Esophagus muscularis mucosa (tissue), 4 donors: ENCODE measurements around the gene ST6GALNAC3. TPM values are rescaled to one million over a fixed set of nuclear protein-coding genes. Genes with fewer than 3 reads are reported as not detected.

ENCODE experiments used
- DNase-seq: peaks from one replicate; pipeline ENCODE4 v3.0.0-alpha.2; 2017; ENCODE audit errors: extremely low spot score
- H3K27ac ChIP-seq, 4 donors: fragments of 200-600 bp; sonication (generic); replicated peaks in 1 of 4; 1 replicate in 3 of 4; 2 replicates in 1 of 4; pipeline ENCODE4 v1.5.1; 2016 to 2019; ENCODE audit warnings: mild to moderate bottlenecking in 1 of 4
- H3K27me3 ChIP-seq, 4 donors: fragments of 200-600 bp; sonication (generic); one replicate each; pipeline versions ENCODE4 v1.5.1 to v1.6.0; 2016 to 2019
- H3K36me3 ChIP-seq, 4 donors: fragments of 200-600 bp; sonication (generic); one replicate each; pipeline ENCODE4 v1.5.1; 2016 to 2019
- H3K4me1 ChIP-seq, 4 donors: fragments of 200-600 bp; sonication (generic); one replicate each; pipeline ENCODE4 v1.5.1; 2016 to 2019
- H3K4me3 ChIP-seq, 4 donors: fragments of 200-600 bp; sonication (generic); 1 replicate in 2 of 4; 2 replicates in 2 of 4; pipeline ENCODE4 v1.5.1; 2016 to 2019; ENCODE audit warnings: mild to moderate bottlenecking in 4 of 4, moderate library complexity in 1 of 4
- H3K9me3 ChIP-seq, 4 donors: fragments of 200-600 bp; sonication (generic); 1 replicate in 3 of 4; 2 replicates in 1 of 4; pipeline ENCODE4 v1.5.1; 2016 to 2019
- EP300 ChIP-seq: sonication (generic); formaldehyde crosslinking; IDR thresholded peaks from one replicate; pipeline ENCODE4 v1.6.1; 2017; ENCODE audit warnings: antibody characterized with exemption
- POLR2A ChIP-seq: fragments of 450-650 bp; IDR thresholded peaks from one replicate; pipeline ENCODE4 v1.6.1; 2017; ENCODE audit warnings: antibody characterized with exemption, moderate library complexity, mild to moderate bottlenecking, low read depth
- POLR2AphosphoS5 ChIP-seq, 2 donors: sonication (generic); formaldehyde crosslinking; IDR thresholded peaks; one replicate each; pipeline ENCODE4 v1.6.1; 2017; ENCODE audit warnings: antibody characterized with exemption in 2 of 2
- WGBS: methylation state at CpG from one replicate; pipeline ENCODE4 v1.1.5; 2018; 5-methylcytosine and 5-hydroxymethylcytosine counted together
- intact Hi-C: fragments of 100-400 bp; cut with DNase I; formaldehyde crosslinking; loops from one replicate; pipeline ENCODE4 v1.15.1; 2023
- total RNA-seq, 4 donors: library from RNA; depleted of rRNA; stranded (reverse); fragments of >200 nt; gene quantifications; one replicate each; pipeline versions ENCODE4 v1.1.0 to v1.2.1, GENCODE V29; 2016
- TF ChIP-seq, protein P1 (sequence below), 3 experiments: fragments of 200-600 bp in 2 of 3; fragments of 450-650 bp in 1 of 3; sonication (generic) in 2 of 3; IDR thresholded peaks; one replicate each; pipeline ENCODE4 v1.5.1; 2017 to 2019; ENCODE audit warnings: antibody characterized with exemption in 3 of 3, mild to moderate bottlenecking in 2 of 3, moderate library complexity in 1 of 3

Gene ST6GALNAC3
- total RNA-seq, 4 donors from 2014 or later = 2.1 to 6.8 (median 4.8) TPM

DNA sequence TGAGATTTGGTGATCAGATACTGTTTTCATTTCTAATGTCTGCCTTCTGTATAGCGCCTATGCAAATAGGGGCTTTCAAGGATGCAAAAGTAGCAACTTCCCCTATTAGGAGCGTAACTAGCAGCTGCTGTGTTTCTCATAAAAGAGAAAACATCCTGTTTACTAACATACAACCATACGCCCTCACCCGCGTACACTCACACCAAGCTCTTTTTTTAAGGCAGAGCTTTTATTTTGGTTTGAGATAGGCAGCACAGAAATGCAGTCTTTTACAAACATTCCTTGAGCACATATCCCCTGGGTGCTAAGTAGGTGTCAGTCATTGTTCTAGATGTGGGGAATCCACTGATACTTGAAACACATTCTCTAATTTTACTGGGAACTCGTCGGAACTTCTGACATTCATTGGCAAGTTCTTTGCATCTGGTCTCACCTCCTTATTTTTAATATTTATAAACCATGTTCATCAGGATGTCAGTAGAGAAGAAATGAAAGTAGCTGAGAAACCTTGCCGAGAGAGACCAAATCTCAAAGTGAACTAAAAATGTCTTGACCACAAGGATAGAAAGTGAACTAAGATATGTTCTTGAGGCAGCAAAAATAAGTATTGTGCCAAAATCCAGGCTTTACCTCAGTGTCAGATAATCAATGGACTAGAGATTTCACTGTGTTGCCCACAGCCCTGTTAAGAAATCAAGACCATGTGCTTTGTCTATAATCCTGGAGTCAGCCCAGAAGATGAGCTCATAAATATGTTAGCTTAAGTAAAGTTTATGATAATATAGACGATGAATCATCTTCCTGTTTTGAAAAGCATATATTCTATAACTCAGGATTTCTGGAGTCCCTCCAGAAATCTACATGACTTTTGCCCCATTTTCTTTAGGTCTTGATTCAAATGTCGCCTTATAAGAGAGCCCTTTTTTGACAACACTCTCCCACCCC is 350.9 kb downstream of the ST6GALNAC3 start:
- Histone ChIP-seq H3K27me3 (no peaks in the 10 kb centered on the region), H3K36me3 (no peaks in the 10 kb centered on the region), H3K27ac (no peak overlapping the region), H3K9me3 (no peaks in the 10 kb centered on the region), H3K4me3 (no peak overlapping the region), H3K4me1 (no peaks in the 10 kb centered on the region)
- TF ChIP-seq, protein P1, sequence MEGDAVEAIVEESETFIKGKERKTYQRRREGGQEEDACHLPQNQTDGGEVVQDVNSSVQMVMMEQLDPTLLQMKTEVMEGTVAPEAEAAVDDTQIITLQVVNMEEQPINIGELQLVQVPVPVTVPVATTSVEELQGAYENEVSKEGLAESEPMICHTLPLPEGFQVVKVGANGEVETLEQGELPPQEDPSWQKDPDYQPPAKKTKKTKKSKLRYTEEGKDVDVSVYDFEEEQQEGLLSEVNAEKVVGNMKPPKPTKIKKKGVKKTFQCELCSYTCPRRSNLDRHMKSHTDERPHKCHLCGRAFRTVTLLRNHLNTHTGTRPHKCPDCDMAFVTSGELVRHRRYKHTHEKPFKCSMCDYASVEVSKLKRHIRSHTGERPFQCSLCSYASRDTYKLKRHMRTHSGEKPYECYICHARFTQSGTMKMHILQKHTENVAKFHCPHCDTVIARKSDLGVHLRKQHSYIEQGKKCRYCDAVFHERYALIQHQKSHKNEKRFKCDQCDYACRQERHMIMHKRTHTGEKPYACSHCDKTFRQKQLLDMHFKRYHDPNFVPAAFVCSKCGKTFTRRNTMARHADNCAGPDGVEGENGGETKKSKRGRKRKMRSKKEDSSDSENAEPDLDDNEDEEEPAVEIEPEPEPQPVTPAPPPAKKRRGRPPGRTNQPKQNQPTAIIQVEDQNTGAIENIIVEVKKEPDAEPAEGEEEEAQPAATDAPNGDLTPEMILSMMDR (IDR thresholded peaks at IDR 0.05) = no peak
- TF ChIP-seq POLR2A (no peak), EP300 (no peak), POLR2AphosphoS5 (IDR thresholded peaks at IDR 0.05) (no peak)
- DNase-seq = no peak
- WGBS = 64% methylated on average over 10 of the region's 10 CpGs
- intact Hi-C loops = no loop called here

DNA sequence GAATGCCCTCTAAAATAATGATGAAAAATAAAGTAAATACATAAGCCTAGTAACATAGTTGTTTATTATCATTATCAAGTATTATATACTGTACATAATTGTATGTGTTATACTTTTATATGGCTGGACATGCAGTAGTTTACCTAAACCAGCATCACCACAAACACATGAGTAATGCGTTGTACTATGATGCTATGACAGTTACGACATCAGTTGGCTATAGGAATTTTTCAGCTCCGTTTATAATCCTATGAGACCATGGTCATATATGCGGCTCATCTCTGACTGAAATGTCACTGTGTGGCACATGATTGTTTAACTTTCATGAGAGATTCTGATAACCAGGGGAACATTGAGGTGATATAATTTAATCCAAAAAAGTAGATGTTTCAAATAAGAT is 352.1 kb downstream of the ST6GALNAC3 start:
- intact Hi-C loops = no loop called here
- no peak overlapping the region for H3K4me3 ChIP-seq
- no peaks in the 10 kb centered on the region for H3K4me1 ChIP-seq
- H3K36me3 ChIP-seq = no peaks in the 10 kb centered on the region
- TF ChIP-seq EP300 (no peak), POLR2A (no peak), POLR2AphosphoS5 (IDR thresholded peaks at IDR 0.05) (no peak)
- TF ChIP-seq, protein P1 (IDR thresholded peaks at IDR 0.05) = no peak
- no peak overlapping the region for H3K27ac ChIP-seq
- 94% methylated on average over 4 of the region's 4 CpGs for WGBS
- no peaks in the 10 kb centered on the region for H3K9me3 ChIP-seq
- H3K27me3 ChIP-seq = no peaks in the 10 kb centered on the region
- DNase-seq = no peak

DNA sequence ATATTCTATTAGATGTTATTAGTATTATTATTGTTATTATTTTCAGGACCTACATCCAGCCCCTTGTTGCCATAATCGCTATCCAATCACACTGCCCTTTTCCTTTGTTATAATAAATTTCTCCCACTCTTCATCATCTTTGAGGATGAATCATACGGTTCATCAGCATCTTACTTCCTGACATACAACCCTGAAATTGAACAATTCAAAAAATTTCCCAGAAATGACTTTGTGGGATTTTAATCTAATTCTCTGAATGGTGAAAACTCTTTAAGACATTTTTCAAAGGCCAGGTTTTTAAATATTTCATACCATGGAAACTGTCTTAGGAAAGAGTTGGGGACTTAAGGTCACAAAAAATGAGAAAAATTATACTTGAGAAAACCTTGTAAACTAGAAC is 353.5 kb downstream of the ST6GALNAC3 start:
- no peaks in the 10 kb centered on the region for H3K4me1 ChIP-seq
- H3K27me3 ChIP-seq = no peaks in the 10 kb centered on the region
- no peaks in the 10 kb centered on the region for H3K36me3 ChIP-seq
- no peak overlapping the region for H3K27ac ChIP-seq
- 99% methylated on average over 2 of the region's 2 CpGs for WGBS
- intact Hi-C loops = no loop called here
- no peak overlapping the region for H3K4me3 ChIP-seq
- no peak for DNase-seq
- TF ChIP-seq POLR2A (no peak), EP300 (no peak), POLR2AphosphoS5 (IDR thresholded peaks at IDR 0.05) (no peak)
- TF ChIP-seq, protein P1 (IDR thresholded peaks at IDR 0.05) = no peak
- no peaks in the 10 kb centered on the region for H3K9me3 ChIP-seq

DNA sequence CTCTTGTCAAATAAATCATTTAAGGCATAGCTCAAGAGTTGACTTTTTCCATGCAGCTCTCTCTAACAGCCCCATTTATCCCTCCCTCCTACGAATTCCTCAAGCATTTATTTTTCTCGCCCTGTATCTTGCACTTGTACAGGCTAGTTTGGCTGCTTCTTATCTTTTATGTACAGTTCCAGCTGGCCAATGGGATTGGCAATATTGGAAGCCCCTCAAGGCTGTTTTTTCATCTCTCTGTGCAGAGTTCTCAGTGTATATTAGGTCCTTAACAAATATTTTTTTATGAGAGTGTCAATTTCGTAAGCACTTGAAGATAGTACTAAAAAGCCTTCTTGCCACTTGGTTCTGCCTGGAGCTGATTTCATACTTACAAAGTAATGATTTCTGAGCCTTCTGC is 356.0 kb downstream of the ST6GALNAC3 start:
- DNase-seq = no peak
- Histone ChIP-seq H3K4me3 (no peak overlapping the region), H3K9me3 (no peaks in the 10 kb centered on the region), H3K27me3 (no peaks in the 10 kb centered on the region), H3K4me1 (no peaks in the 10 kb centered on the region), H3K36me3 (no peaks in the 10 kb centered on the region), H3K27ac (no peak overlapping the region)
- intact Hi-C loops = no loop called here
- 74% methylated on average over 3 of the region's 3 CpGs for WGBS
- TF ChIP-seq POLR2A = no peak
- no peak for TF ChIP-seq EP300
- no peak for TF ChIP-seq POLR2AphosphoS5 (IDR thresholded peaks at IDR 0.05)
- TF ChIP-seq, protein P1 (IDR thresholded peaks at IDR 0.05) = no peak
